Raji (cell line): ENCODE measurements around the gene SLC43A1.

Experiments used
- POLR2A ChIP-seq: IDR thresholded peaks from 2 replicates; pipeline ENCODE4 v1.6.1; 2011; ENCODE audit warnings: low read depth, low read length, control low read depth; ENCODE audit not compliant: insufficient read depth

The SLC43A1 gene

GRCh38 chr11:57440744-57441414 lies 74.6 kb downstream of the SLC43A1 start:
- TF ChIP-seq POLR2A, result no peak

- no peak for TF ChIP-seq POLR2A
These were observed 75.7 kb downstream of the SLC43A1 start for GRCh38 chr11:57439786-57440185.

DNA sequence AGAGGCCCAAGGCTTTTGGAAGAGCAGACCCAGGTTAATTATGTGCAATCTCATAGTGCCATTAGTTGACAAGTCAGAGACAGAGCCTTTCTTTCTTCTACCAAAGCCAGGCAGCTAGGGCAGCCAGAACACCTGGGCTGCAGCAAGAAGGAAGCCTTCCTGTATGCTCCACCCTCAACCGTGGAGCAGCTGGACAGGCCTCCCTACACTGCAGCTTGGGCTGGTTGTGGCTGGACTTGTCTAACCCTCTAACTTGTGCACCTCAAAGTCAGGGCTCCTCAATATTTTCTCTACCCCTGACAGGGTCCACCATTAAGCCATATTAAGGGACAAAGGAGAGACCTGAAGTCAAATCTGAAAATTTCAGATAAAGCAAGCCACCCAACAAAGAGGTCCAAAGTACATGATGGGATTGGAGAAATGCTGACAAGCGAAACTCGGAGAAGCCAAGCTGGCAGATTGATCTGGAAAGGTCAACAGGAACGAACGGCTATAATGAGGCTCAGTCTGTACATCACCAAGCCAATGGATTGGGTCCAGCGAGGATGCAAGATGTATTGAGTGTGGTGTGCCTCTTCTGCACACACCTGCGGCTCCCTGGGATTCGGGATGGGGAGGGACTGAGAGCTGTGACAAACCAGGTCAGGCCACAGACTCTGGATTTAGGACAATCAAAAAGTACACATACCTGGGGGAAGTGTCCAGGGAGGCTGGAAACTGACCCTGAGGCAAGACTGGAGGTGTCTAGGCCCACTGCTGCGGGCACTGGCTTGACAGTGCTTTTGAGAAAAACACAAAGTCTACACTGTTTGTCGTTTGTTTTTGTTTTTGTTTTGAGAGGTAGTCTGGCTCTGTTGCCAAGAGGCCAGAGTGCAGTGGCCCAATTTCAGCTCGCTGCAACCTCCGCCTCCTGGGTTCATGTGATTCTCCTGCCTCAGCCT lies 76.9 kb downstream of the SLC43A1 start:
- TF ChIP-seq POLR2A, result no peak

- no peak for TF ChIP-seq POLR2A
These were observed 79.5 kb downstream of the SLC43A1 start for GRCh38 chr11:57436031-57436430.

- no peak for TF ChIP-seq POLR2A
These were observed 80.6 kb downstream of the SLC43A1 start for GRCh38 chr11:57434640-57435546.
